Upper lobe of left lung (tissue), 6 donors: ENCODE data around the gene DPH2. TPM values are rescaled to one million over a fixed set of nuclear protein-coding genes. Genes with fewer than 3 reads are reported as not detected.

Source experiments
- ATAC-seq, 2 donors: fragments of 200-7000 bp; cut with Tn5 transposase; one replicate each; pipeline ENCODE4 v1.9.1; 2022; ENCODE audit warnings: mild to moderate bottlenecking in 2 of 2, moderate library complexity in 2 of 2; ENCODE audit not compliant: low FRiP score in 2 of 2
- DNase-seq, 2 donors: peaks; one replicate each; pipeline ENCODE4 v3.0.0-alpha.2; 2019 to 2020
- H3K27ac ChIP-seq, 4 donors: fragments of 200-600 bp; sonication (generic); one replicate each; pipeline ENCODE4 v1.5.1; 2016 to 2019
- H3K27me3 ChIP-seq, 4 donors: fragments of 200-600 bp; sonication (generic); one replicate each; pipeline ENCODE4 v1.5.1; 2017 to 2019
- H3K36me3 ChIP-seq, 4 donors: fragments of 200-600 bp; sonication (generic); one replicate each; pipeline ENCODE4 v1.5.1; 2016 to 2019
- H3K4me1 ChIP-seq, 4 donors: fragments of 200-600 bp; sonication (generic); one replicate each; pipeline ENCODE4 v1.5.1; 2018 to 2019
- H3K4me3 ChIP-seq, 4 donors: fragments of 200-600 bp; sonication (generic); one replicate each; pipeline ENCODE4 v1.5.1; 2017 to 2019; ENCODE audit warnings: mild to moderate bottlenecking in 2 of 4, moderate library complexity in 1 of 4
- H3K9me3 ChIP-seq, 4 donors: fragments of 200-600 bp; sonication (generic); one replicate each; pipeline ENCODE4 v1.5.1; 2018 to 2019
- EP300 ChIP-seq, 4 donors: sonication (generic); formaldehyde crosslinking; IDR thresholded peaks; one replicate each; pipeline ENCODE4 v1.5.1; 2017; ENCODE audit warnings: antibody characterized with exemption in 4 of 4, control low read depth in 2 of 4
- POLR2A ChIP-seq, 4 donors: fragments of 450-650 bp; IDR thresholded peaks; one replicate each; pipeline ENCODE4 v1.5.1; 2016 to 2017; ENCODE audit warnings: antibody characterized with exemption in 4 of 4, mild to moderate bottlenecking in 2 of 4
- POLR2AphosphoS5 ChIP-seq, 2 donors: sonication (generic); formaldehyde crosslinking; IDR thresholded peaks; one replicate each; pipeline ENCODE4 v1.5.1; 2017; ENCODE audit warnings: antibody characterized with exemption in 2 of 2
- WGBS, 2 donors: methylation state at CpG; one replicate each; pipeline ENCODE4 v1.1.5; 2017 to 2018; 5-methylcytosine and 5-hydroxymethylcytosine counted together
- total RNA-seq, 6 donors: library from RNA; depleted of rRNA in 4 of 6; stranded (reverse); fragments of >200 nt in 4 of 6; gene quantifications; one replicate each; pipeline versions ENCODE4 v1.1.0 to v1.2.1, GENCODE V29; 2016 to 2021
- TF ChIP-seq, protein P1 (sequence below), 6 experiments: fragments of 450-650 bp in 4 of 6; fragments of 200-600 bp in 2 of 6; sonication (generic) in 2 of 6; IDR thresholded peaks; one replicate each; pipeline ENCODE4 v1.5.1; 2016 to 2019; ENCODE audit warnings: antibody characterized with exemption in 6 of 6
- donor health status: DM: no; HTN: no; CAD: no; lungs with moderate emphysema.
- donor health status: DM: no; HTN: yes; CAD: no; lungs with severe emphysema.

Gene DPH2
- total RNA-seq, 6 donors from 2014 or later: 12.9 to 30.4 (median 16.6) TPM

DNA sequence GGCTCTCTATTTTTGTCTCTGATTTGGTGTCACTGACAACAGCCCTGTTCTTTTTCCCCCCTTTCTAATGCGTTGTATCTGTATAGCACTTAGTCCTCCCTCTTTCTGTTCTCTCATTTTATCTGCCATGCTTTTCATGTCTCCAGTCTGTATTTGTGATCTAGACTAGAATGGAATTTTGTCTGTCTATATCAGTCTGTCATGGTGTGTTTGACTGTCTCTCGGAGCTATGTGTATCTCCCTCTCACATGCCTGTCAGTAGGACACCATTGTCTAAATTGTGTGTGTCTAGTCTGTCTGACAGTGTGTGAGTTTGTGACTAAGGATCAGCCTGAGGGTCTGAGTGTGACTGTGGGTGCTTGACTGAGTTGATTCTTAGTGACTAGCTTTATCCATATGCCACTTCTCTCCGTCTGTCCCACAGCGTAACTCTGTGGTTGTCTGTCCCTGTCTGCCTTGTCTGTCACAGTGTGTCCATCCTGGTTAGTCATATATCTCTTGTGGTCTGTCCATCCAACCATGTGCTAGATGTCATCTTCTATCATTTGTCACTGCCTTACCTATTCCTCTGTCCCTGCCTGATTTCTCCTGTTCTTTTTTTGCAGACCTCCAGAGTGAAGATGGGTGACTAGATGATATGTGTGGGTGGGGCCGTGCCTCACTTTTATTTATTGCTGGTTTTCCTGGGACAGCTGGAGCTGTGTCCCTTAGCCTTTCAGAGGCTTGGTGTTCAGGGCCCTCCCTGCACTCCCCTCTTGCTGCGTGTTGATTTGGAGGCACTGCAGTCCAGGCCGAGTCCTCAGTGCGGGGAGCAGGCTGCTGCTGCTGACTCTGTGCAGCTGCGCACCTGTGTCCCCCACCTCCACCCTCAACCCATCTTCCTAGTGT is 7.8 kb downstream of the DPH2 start:
- no peak overlapping the region for H3K27ac ChIP-seq
- ATAC-seq (no peak), DNase-seq (no peak)
- H3K27me3 ChIP-seq: no peaks in the 10 kb centered on the region
- no peak overlapping the region for H3K4me3 ChIP-seq
- WGBS, 2 donors: 89 to 96% methylated on average over 9 of the region's 9 CpGs
- peaks cover 45 to 68% (median 53%) of the 10 kb centered on the region in 4 donors for H3K4me1 ChIP-seq
- TF ChIP-seq POLR2A (IDR thresholded peaks at IDR 0.05): no peak
- TF ChIP-seq, protein P1, sequence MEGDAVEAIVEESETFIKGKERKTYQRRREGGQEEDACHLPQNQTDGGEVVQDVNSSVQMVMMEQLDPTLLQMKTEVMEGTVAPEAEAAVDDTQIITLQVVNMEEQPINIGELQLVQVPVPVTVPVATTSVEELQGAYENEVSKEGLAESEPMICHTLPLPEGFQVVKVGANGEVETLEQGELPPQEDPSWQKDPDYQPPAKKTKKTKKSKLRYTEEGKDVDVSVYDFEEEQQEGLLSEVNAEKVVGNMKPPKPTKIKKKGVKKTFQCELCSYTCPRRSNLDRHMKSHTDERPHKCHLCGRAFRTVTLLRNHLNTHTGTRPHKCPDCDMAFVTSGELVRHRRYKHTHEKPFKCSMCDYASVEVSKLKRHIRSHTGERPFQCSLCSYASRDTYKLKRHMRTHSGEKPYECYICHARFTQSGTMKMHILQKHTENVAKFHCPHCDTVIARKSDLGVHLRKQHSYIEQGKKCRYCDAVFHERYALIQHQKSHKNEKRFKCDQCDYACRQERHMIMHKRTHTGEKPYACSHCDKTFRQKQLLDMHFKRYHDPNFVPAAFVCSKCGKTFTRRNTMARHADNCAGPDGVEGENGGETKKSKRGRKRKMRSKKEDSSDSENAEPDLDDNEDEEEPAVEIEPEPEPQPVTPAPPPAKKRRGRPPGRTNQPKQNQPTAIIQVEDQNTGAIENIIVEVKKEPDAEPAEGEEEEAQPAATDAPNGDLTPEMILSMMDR (IDR thresholded peaks at IDR 0.05): no peak
- H3K36me3 ChIP-seq: peaks cover 4 to 22% (median 20%) of the 10 kb centered on the region in 4 donors
- H3K9me3 ChIP-seq: no peaks in the 10 kb centered on the region

DNA sequence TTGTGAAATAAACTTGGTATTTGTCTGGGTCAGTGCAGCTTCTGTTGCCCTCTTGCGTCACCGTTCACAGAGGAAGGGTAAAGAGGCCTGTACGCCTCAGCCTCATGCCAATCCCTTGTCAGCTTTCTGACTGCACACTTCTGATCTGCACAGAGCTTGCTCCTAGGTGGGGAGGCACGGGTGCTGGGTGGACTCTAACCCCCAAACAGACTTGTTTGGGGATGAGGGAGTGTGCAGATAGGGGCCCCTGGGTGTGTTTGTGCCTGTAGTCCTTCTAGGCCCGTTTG is 8.4 kb downstream of the DPH2 start:
- H3K27me3 ChIP-seq: no peaks in the 10 kb centered on the region
- whole genome bisulfite sequencing, 2 donors: 60 to 71% methylated on average over 3 to 5 of the region's 5 CpGs
- peaks cover 45 to 68% (median 53%) of the 10 kb centered on the region in 4 donors for H3K4me1 ChIP-seq
- ATAC-seq: no peak
- no peaks in the 10 kb centered on the region for H3K9me3 ChIP-seq
- H3K27ac ChIP-seq: peak overlapping the region in 2 of 4 donors; percentile 42 to 62
- H3K36me3 ChIP-seq: peaks cover 4 to 22% (median 18%) of the 10 kb centered on the region in 4 donors
- DNase-seq: no peak
- TF ChIP-seq POLR2A (IDR thresholded peaks at IDR 0.05): no peak
- TF ChIP-seq, protein P1 (IDR thresholded peaks at IDR 0.05): no peak
- TF ChIP-seq POLR2AphosphoS5 (IDR thresholded peaks at IDR 0.05): no peak
- no peak for TF ChIP-seq EP300 (IDR thresholded peaks at IDR 0.05)
- H3K4me3 ChIP-seq: peak overlapping the region in 1 of 4 donors; percentile 91

DNA sequence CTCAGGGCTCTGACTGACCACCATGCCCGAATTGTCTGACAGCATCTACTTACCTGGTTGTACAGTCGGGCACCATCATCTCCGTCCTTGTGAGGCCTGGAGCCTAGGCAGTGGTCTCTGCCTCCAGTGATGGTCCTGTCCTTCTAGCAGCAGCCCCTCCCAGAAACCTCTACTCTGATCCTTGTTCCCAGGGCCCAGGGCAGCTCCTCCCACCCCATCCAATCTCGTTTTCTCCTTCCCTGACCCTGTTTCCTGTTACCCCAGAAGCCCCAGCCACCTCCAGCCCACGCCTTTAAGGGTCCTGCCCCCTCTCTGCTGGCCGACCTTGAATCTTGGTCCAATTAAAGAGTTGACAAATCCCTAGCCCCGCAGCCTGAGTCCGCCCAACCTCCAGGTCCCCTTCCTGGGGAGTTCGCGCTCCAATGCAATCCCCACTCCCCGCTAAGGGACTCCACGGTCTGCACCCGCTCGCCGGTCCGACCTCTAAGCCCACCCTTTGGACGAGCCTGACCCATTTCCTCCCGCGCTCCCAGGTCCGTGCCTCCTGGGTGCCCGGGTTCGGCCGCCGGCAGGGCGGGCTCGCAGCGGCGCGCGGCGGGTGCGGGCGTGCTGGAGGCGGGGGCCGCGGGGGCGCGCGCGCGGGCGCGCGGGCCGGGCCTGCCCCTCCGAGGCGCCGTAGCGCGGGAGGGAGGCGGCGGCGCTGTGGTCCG is 8.9 kb downstream of the DPH2 start, which contains the start of gene B4GALT2:
Gene B4GALT2 (plus strand): TSS at position 660 of the 710 bp plus-strand sequence. CDS start 1,951 bp downstream, outside the sequence.
- 8 to 12% methylated on average over 18 to 28 of the region's 54 CpGs for WGBS, 2 donors

DNA sequence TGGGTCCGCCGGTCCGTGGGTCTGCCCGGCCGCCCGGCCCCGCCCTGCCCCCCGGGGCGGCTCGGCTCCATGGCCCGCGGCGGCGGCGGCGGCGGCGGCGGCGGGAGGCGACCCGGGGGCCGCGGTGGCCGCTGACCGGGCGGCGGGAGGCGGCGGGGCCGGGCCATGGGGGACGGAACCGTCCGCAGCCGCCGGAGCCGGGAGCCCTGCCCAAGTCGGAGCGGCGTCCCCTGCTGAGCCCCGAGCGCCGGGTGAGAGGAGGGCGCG is 9.4 kb downstream of the DPH2 start:
- Histone ChIP-seq H3K36me3 (peaks cover 4 to 22% (median 18%) of the 10 kb centered on the region in 4 donors), H3K27ac (peak overlapping the region; percentile 28 to 78 (median 68)), H3K4me3 (peak overlapping the region; percentile 74 to 91 (median 82)), H3K27me3 (no peaks in the 10 kb centered on the region), H3K9me3 (no peaks in the 10 kb centered on the region), H3K4me1 (peaks cover 39 to 64% (median 49%) of the 10 kb centered on the region in 4 donors)
- DNase-seq (no peak), ATAC-seq (no peak)
- 0% methylated on average over 4 of the region's 45 CpGs; no CpG with 5 or more reads in 1 of the 2 donors for WGBS, 2 donors
- TF ChIP-seq POLR2AphosphoS5 (IDR thresholded peaks at IDR 0.05): no peak
- TF ChIP-seq POLR2A (IDR thresholded peaks at IDR 0.05): no peak
- TF ChIP-seq, protein P1 (IDR thresholded peaks at IDR 0.05): no peak
- TF ChIP-seq EP300 (IDR thresholded peaks at IDR 0.05): no peak

More for the DNA sequence above, 8.9 kb downstream of the DPH2 start, which contains the start of gene B4GALT2:
- ATAC-seq (peak in 1 of 2 donors; percentile 13), DNase-seq (peak in 1 of 2 donors; percentile 93)
- Histone ChIP-seq H3K27ac (peak within 1 kb of the TSS; percentile 28 to 78 (median 68)), H3K4me1 (peaks cover 44 to 68% (median 53%) of the 10 kb centered on the region in 4 donors), H3K4me3 (peak within 1 kb of the TSS; percentile 74 to 91 (median 82)), H3K36me3 (peaks cover 4 to 22% (median 18%) of the 10 kb centered on the region in 4 donors), H3K27me3 (no peaks in the 10 kb centered on the region), H3K9me3 (no peaks in the 10 kb centered on the region)
- no peak for TF ChIP-seq POLR2AphosphoS5 (IDR thresholded peaks at IDR 0.05)
- TF ChIP-seq, protein P1 (IDR thresholded peaks at IDR 0.05): no peak
